HEK293T (cell line): ENCODE results near the gene UBE2I.
"Not testable (repeated sequence)": the region's sequence is repeated elsewhere in the genome, so short reads cannot be mapped to it uniquely, and the experiment has no call there.

Experiments
- CTCF ChIA-PET: fragments of 350-600 bp; formaldehyde crosslinking; extraction: SDS; loops from one replicate; lab custom pipeline; 2021; ENCODE audit warnings: antibody characterized with exemption, inconsistent platforms; lab: Yijun Ruan, JAX
- POLR2A ChIA-PET: fragments of 350-600 bp; formaldehyde crosslinking; extraction: SDS; loops from one replicate; lab custom pipeline; 2020; ENCODE audit warnings: antibody characterized with exemption, inconsistent platforms; lab: Yijun Ruan, JAX
- DNase-seq: peaks from one replicate; pipeline ENCODE4 v3.0.0; 2012; ENCODE audit warnings: mixed read lengths; ENCODE audit errors: extremely low spot score
- ARNT ChIP-seq: fragments of 450-650 bp; IDR thresholded peaks from 2 replicates; pipeline ENCODE4 v1.6.1; 2017; ENCODE audit warnings: mild to moderate bottlenecking
- BHLHE40 ChIP-seq: fragments of 450-650 bp; IDR thresholded peaks from 2 replicates; pipeline ENCODE4 v1.6.1; 2016; ENCODE audit warnings: mild to moderate bottlenecking, moderate library complexity, borderline replicate concordance
- CTBP1 ChIP-seq: fragments of 450-650 bp; IDR thresholded peaks from 2 replicates; pipeline ENCODE4 v1.6.1; 2016; ENCODE audit warnings: borderline replicate concordance
- ELF4 ChIP-seq: fragments of 450-650 bp; IDR thresholded peaks from 2 replicates; pipeline ENCODE4 v1.6.1; 2017; ENCODE audit warnings: antibody characterized with exemption
- FOXA1 ChIP-seq: fragments of 450-650 bp; IDR thresholded peaks from 2 replicates; pipeline ENCODE4 v1.6.1; 2016; ENCODE audit warnings: mild to moderate bottlenecking
- FOXK2 ChIP-seq: fragments of 450-650 bp; IDR thresholded peaks from 2 replicates; pipeline ENCODE4 v1.6.1; 2016; ENCODE audit warnings: mild to moderate bottlenecking
- FOXM1 ChIP-seq: fragments of 450-650 bp; IDR thresholded peaks from 2 replicates; pipeline ENCODE4 v1.6.1; 2017; ENCODE audit warnings: mild to moderate bottlenecking, borderline replicate concordance
- HDGF ChIP-seq: fragments of 450-650 bp; IDR thresholded peaks from 2 replicates; pipeline ENCODE4 v1.6.1; 2017; ENCODE audit warnings: antibody characterized with exemption, borderline replicate concordance
- L3MBTL2 ChIP-seq: fragments of 450-650 bp; conservative IDR thresholded peaks from 2 replicates; pipeline ENCODE4 v1.6.1; 2016; ENCODE audit warnings: mild to moderate bottlenecking
- LEF1 ChIP-seq: fragments of 450-650 bp; IDR thresholded peaks from 2 replicates; pipeline ENCODE4 v1.6.1; 2017; ENCODE audit warnings: mild to moderate bottlenecking, borderline replicate concordance
- NFRKB ChIP-seq: fragments of 450-650 bp; IDR thresholded peaks from 2 replicates; pipeline ENCODE4 v1.6.1; 2016; ENCODE audit warnings: mild to moderate bottlenecking, moderate library complexity
- SP1 ChIP-seq: fragments of 450-650 bp; IDR thresholded peaks from 2 replicates; pipeline ENCODE4 v1.6.1; 2017
- SUZ12 ChIP-seq: fragments of 450-650 bp; IDR thresholded peaks from 2 replicates; pipeline ENCODE4 v1.6.1; 2016; ENCODE audit warnings: mild to moderate bottlenecking
- TARDBP ChIP-seq: fragments of 450-650 bp; IDR thresholded peaks from 2 replicates; pipeline ENCODE4 v1.6.1; 2016
- ZNF384 ChIP-seq: fragments of 450-650 bp; IDR thresholded peaks from 2 replicates; pipeline ENCODE4 v1.6.1; 2016
- TF ChIP-seq, protein P1 (sequence below): fragments of 450-650 bp; IDR thresholded peaks from 2 replicates; pipeline ENCODE4 v1.6.1; 2016

Gene UBE2I

GRCh38 chr16:1326946-1327618 is 17.6 kb downstream of the UBE2I start:
- no peak for DNase-seq
- ChIA-PET CTCF (no interaction called here), POLR2A (interaction anchor here (1.3 to 2.0 kb wide), 2 partner anchors 11 to 94 kb away, joined by 4 to 6 read pairs; partner anchors contain the start of gene UQCC4)
- TF ChIP-seq, protein P1, sequence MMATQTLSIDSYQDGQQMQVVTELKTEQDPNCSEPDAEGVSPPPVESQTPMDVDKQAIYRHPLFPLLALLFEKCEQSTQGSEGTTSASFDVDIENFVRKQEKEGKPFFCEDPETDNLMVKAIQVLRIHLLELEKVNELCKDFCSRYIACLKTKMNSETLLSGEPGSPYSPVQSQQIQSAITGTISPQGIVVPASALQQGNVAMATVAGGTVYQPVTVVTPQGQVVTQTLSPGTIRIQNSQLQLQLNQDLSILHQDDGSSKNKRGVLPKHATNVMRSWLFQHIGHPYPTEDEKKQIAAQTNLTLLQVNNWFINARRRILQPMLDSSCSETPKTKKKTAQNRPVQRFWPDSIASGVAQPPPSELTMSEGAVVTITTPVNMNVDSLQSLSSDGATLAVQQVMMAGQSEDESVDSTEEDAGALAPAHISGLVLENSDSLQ = no peak
- TF ChIP-seq CTBP1 (no peak), ELF4 (no peak), L3MBTL2 (no peak), FOXK2 (no peak), NFRKB (no peak), SP1 (no peak), LEF1 (no peak), ZNF384 (no peak), SUZ12 (no peak), ARNT (no peak), BHLHE40 (no peak)

GRCh38 chr16:1327619-1327947 is 18.1 kb downstream of the UBE2I start:
- no peak for DNase-seq
- ChIA-PET POLR2A (interaction anchor here (2.0 kb wide), 1 partner anchor 93 kb away, joined by 6 read pairs; the partner anchor contains the start of gene UQCC4), CTCF (no interaction called here)
- TF ChIP-seq BHLHE40 (no peak), FOXM1 (no peak)

GRCh38 chr16:1328136-1328535 is 18.7 kb downstream of the UBE2I start:
- DNase-seq, POLR2A ChIA-PET, CTCF ChIA-PET: not testable (repeated sequence)

GRCh38 chr16:1328961-1329360 is 19.5 kb downstream of the UBE2I start:
- POLR2A ChIA-PET = interaction anchor here (0.9 kb wide), 1 partner anchor 20 kb away, joined by 3 read pairs; the partner anchor contains the start of gene UBE2I
- CTCF ChIA-PET = not testable (repeated sequence)

DNA sequence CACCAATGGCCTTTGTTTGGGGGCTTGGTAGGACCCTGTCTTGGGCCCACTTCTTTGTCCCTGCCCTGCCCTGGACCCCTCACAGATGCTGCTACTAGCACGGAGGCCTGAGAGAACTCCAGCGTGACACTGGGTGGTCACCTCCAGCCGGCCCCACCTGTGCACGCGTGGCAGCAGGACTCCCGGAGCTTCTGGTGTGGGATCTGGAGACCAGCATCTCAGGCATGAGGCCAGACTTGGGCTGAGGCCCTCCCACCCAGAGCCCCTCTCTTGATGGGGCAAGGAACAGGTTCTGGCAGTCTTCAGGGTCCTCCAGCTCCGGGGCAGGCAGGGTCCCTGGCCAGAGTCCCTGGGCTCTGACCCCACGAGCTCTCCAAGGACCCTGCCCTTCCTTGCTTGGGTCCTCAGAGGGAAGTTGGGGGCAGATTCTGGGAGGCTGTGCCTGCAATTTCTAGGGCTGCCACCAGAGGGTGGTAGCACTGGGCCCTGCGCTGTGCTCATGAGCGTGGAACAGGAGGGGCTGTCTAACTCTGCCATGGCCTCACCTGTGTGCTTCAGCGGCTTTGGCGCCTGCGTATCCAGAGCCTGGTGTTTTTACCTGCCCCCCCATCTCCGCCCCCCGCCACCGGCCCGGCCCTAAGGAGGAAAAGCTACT is 21.0 kb downstream of the UBE2I start:
- no peak for TF ChIP-seq ELF4
- TF ChIP-seq ZNF384 = no peak
- no peak for TF ChIP-seq FOXM1
- TF ChIP-seq FOXA1 = no peak
- no peak for TF ChIP-seq NFRKB
- no peak for TF ChIP-seq TARDBP
- ChIA-PET POLR2A (no interaction called here), CTCF (no interaction called here)
- DNase-seq = no peak

More at GRCh38 chr16:1328961-1329360, 19.5 kb downstream of the UBE2I start:
- DNase-seq = not testable (repeated sequence)

DNA sequence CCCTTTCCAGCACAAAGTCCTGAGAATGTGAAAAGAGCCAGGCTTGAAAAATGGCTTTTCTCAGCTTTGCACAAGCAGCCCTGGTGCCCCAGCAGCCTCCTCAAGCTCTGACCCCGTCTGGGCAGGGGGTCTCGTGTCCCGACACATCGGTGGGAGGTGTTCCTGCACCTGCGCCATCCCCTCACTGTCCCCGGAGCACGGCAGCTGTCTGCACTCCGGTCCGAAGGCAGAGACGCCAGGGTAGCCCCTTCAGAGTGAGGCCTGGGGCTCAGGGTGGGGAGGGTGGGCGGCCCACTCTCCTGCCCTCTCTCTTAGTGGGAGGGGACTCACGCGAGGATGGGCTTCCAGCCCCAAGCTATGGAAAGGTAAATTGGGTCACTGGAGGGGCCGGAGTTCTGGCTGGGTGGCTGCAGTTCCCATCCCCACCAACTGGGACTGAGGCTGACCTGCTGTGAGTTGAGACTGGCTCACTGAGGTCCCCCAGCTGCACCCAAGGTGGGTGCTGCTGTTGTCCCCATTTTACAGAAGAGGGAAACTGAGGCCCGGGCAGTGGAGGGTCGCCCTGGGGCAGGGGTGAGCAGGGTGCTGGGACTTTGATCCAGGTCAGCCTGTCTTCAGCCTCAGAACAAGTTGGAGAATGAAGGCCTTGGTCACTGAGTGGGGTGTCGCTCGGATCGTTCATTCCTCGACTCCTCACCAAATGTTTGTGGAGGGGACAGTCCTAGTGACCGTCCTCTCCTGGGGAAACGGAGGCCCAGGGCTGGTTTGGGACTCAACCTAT is 21.7 kb downstream of the UBE2I start:
- DNase-seq = no peak
- ChIA-PET CTCF (no interaction called here), POLR2A (interaction anchor here (1.2 kb wide), 1 partner anchor 22 kb away, joined by 8 read pairs; no protein-coding TSS in a partner anchor)
- no peak for TF ChIP-seq FOXA1
- no peak for TF ChIP-seq FOXK2
- no peak for TF ChIP-seq NFRKB

DNA sequence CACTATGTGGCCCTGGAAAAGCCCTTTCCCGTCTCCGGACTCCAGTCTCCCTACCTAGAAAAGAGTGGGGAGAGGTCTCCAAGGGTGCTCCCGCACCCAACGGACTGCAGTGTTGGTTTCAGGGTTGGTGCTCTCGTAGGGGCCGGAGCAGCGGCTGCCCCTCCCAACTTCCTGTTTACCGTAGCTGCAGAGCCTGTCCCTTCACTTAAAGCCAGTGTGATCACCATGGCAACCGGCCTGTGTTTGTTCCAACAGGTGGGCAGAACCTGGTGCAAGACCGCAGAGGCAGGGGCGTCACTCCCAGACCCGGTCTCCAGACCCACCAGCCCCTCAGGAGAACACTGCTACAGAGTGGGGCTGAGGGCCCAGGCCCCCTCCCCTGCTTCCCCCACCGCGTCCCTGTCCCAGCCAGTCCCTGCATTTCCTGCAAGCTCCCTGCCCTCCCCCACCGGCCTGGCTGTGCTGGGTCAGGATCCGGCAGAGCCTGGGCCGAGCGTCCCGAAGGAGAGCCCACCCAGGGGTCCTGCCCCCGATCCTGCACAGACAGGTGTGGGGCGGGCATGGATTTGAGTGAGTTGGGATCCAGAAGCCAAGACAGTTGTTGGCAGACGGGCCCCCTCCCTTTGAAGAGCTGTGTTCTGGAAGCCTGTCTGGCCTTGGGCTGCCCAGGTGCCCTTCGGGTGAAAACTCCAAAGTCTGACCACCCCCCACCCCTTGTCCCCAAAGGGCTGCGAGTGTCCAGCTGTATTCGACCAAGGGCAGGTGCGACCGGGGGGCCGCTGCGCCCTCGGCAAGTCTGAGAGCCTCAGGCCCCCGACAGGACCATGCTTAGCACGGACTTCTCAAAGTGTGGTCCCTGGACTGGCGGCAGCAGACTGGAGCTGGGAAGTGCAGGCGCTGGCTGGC is 22.5 kb downstream of the UBE2I start:
- TF ChIP-seq SUZ12 (no peak), FOXM1 (no peak), ARNT (no peak), LEF1 (no peak), ZNF384 (no peak)
- CTCF ChIA-PET = no interaction called here
- POLR2A ChIA-PET = interaction anchor here (1.2 kb wide), 1 partner anchor 23 kb away, joined by 8 read pairs; no protein-coding TSS in a partner anchor
- no peak for DNase-seq

GRCh38 chr16:1332618-1333148 is 23.2 kb downstream of the UBE2I start:
- no peak for DNase-seq
- ChIA-PET POLR2A (interaction anchor here (0.9 to 1.2 kb wide), 2 partner anchors 11 to 24 kb away, joined by 3 to 8 read pairs; no protein-coding TSS in a partner anchor), CTCF (no interaction called here)
- no peak for TF ChIP-seq SP1
- no peak for TF ChIP-seq ZNF384
- no peak for TF ChIP-seq BHLHE40
- TF ChIP-seq ELF4 = no peak
- no peak for TF ChIP-seq FOXA1
- TF ChIP-seq ARNT = no peak
- TF ChIP-seq CTBP1 = no peak
- TF ChIP-seq, protein P1 = no peak
- TF ChIP-seq TARDBP = no peak
- TF ChIP-seq L3MBTL2 = no peak
- TF ChIP-seq HDGF = no peak
- no peak for TF ChIP-seq FOXM1
- TF ChIP-seq FOXK2 = no peak
- no peak for TF ChIP-seq SUZ12
